ENCODE results near the gene AFF3.

AFF3 gene

DNA sequence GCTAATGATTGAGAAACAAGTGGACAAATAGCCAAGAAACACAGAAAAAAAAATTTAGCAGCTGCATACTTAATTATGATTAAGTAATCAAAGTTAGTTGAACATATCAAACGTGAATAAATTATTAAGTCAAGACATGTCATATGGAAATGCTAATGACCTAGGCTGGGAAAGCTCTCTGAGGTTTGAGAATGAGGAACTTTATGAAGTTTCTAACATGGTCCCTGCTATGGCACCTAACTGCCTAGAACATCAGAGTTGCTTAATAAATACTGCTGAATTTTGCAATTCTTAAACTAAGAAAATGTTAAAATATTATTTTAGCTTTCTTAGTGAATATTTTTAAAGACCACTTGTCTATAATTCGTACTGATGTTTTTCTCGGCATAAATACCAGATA is 99.8 kb downstream of the AFF3 start:
- DNase-seq (ENCODE audit: low spot score) = no peak

DNA sequence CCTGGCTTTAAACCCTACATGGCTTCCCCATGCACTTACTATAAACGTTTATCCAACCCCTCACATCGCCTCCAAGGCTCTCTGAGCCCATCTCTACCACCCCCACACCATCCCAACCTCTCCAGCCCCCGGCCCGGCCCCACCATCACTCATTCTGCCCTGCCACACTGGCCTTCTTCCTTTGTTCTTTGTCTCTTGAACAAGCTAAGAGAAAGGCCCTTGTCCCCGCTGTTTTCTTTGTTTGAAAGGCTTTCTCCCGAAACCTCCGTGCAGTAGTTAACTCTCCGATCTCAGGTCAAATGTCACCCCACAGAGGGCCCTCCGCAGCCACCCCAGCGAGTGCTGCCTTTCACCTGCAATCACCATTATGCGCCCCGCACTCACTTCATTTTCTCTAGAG is 100.4 kb downstream of the AFF3 start:
- no peak for DNase-seq (ENCODE audit: low spot score)

DNA sequence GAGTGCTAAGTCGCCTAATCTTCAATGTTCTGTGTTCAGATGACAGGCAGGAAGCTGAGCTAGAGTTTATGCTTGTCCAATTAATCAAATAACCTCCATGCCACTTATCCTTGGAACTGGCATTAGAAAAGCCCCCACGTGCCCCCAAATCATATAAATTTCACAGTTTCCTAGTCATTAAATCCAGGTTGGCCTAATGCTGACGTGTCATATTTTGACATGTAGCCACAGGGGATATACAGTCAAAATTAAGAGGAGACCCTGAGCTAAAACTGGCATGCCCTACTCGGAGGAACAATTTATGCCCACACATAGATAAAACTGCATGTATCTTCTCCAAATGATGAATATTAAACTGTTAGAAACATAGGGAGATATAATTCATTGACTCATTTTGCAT is 101.0 kb downstream of the AFF3 start:
- DNase-seq (ENCODE audit: low spot score) = no peak

DNA sequence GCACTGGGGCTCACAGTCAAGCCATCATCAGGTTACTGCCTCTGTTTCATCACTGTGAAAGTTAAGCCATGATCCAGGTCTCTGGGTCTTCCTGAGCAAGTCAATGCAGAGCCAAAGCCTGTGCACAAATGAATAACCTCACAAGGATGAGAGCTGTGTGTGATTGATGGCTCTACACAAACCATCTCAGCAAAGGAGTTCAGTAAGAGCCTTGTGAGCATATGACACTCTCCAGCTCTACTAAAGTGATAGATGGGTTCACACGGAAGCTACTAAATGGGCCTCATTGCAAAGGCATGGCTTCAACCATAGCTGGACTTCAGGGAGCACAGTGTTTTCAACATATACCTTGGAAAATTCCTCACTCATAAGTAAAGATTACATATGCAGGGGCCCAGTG is 101.5 kb downstream of the AFF3 start:
- no peak for DNase-seq (ENCODE audit: low spot score)

DNA sequence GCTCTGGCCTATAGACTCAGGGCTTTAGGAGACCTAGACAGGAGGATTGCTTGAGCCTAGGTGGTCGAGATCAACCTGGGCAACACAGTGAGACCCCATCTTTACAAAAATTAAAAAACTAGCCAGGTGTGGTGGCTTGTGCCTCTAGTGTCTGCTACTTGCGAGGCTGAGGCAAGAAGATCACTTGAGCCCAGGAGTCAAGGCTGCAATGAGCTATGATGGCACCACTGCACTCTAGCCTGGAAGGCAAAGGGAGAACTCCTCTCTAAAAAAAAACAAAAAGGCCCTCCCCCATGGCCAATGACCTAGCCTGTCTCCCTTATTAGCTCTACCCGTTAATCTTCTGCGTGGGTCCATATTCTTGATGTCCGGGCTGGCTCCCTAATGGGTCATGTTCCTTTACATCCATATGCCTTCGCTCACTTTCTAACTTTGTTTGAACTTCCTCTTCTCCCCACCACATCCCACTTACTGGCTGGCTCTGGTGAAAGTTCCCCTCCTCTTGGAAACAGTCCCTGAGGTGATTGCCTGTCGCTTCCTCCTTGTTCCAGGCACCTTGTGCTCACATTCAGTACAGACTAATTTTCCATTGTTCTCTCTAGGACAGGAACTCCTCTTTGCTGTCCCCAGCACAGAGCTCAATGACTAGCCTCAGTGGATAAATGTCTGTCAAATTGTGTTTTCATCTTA is 103.0 kb downstream of the AFF3 start:
- no peak for DNase-seq (ENCODE audit: low spot score)

DNA sequence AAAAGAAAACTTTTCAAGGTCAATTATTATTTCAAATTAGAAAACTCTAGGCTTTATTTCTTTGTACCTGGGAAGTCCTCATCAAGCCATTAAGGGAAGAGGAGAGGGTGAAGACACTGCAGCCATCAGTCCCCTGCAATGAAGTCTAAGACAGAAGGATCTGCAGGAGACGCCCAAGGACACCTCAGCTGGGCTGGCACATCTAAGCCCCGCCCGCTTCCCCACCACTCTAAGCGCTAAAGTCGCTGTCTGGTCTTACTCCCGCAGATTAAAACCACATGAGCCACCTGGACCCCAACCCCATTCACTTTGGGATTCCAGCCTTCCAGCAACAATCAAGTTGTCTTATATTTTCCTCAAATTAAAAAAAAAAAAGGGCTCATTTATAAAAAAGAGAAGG is 104.4 kb downstream of the AFF3 start:
- no peak for DNase-seq (ENCODE audit: low spot score)

DNA sequence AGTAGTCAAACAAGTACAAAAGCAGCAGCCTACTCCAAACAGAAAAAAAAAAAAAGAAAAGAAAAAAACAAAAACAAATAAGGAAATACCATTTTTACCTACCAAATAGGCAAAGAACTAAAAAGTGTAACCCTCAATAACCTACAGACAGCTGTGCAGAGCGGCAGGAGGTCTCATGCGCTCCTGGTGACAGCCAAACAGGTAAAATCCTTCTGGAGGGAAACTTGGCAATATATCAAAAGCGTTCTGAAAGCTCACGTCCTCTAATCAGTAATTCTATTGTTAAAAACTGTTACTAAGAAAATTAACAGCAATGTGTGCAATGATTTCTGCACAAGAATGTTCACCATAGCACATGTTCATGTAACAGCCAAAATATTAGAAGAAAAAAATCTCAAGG is 105.6 kb downstream of the AFF3 start:
- DNase-seq (ENCODE audit: low spot score) = no peak

DNA sequence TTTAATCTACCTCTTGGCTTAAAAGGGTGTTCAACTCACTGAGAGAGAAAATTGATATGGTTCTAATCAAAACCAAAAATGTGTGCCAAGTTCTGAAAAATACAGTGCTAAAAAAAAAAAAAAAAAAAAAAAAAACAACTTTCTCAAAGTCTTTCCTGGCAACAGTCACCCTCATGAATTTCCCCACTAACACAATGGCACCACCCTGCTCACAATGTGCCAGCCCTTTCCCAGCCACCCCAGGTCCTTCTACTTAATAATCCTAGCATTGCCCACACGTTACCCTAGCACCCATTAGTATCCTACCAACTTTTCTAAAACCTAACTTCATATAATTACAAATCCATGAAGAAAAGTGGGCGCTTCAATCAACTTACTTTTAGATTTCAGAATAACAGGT is 106.4 kb downstream of the AFF3 start:
- no peak for DNase-seq (ENCODE audit: low spot score)

DNA sequence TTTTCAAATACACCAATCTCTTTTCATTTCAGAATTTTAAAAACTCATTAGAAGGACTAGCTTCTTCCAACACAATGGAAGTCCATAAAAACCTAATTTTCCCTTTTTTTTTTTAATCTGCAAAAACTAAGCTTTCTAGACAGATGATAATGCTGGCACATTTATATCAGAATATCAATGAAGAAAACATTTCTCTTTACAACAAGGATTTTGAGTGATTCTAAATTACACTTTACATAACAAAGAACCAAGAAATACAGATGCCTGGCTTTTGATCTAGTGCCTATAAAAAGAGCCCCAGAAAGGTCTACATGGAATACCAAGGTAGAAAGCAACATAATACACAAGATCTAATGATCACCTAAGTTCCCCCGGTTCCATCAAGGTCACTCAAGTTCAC is 108.0 kb downstream of the AFF3 start:
- no peak for DNase-seq (ENCODE audit: low spot score)

DNA sequence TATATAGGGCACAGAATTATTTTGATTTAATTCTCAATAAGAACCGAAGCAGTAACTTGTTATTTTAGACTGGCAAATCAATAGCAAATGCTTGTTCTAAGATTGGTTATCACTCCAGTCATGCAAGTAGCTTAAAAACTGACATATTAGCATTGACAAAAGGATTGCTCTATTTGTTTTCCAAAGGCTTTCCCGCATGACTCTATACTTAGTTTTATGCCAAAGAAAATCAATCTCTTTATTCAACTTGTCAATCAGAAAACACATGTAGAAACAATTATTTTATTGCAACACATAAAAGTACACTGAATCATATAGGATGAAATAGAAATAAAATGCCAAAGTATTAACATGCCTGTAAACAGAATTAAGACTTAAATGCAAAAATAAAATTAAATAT is 108.4 kb downstream of the AFF3 start:
- DNase-seq (ENCODE audit: low spot score) = no peak

DNA sequence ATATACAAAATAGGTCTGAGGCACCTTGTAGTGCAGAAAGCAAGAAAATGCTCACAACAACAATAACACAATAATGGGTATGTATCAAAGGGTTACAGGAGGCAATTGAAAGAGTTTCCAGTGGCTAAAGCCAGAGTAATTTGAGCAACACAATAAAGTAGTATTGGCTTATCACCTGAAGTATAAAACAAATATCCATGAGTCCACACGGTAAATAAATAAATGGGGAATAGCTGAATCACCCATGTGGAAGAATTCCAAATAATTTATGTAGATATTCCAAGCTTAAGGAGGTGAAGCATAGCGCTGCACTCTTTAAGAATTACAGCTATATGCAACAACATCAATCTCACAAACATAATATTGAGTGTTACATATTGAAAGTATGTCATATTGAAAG is 110.8 kb downstream of the AFF3 start:
- no peak for DNase-seq (ENCODE audit: low spot score)

DNA sequence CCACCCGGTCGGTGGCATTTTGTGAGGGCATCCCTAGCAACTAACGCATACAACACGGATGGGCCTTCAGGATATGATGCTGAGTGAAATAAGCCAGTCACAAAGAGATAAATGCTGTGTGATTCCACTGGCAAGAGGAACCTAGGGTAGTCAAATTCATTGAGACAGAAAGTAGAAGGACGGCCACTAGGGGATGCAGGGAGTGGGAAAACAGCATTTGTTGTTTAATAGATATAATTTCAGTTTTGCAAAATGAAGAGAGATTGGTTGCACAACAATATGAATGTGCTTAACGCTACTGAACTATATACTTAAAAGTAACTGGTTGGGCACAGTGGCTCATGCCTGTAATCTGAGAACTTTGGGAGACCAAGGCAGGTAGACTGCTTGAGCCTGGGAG is 112.9 kb downstream of the AFF3 start:
- DNase-seq (ENCODE audit: low spot score) = no peak

DNA sequence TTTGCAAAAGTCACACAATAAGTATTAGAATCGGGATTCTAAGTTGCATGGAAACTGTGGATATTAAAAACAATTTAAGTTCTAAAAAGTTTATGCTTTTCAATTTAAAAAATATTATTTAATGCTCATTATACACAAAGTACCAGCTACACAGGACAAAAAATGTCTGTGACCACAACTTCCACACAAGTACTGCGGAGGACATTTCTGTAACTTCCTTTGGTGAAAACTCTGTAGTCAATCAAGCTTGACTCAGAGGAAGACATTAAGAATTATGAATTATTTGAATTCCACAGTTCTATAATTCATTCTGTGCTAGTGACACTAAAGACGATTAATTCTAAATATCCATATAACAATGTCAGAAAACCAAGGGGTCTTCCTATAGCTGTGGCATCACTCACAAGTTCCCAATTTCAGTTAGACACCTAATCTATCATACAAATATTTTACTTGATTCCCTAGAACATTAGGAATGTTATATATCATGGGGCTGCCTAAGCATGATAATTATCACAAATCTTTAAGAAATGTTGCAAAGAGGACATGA is 120.5 kb downstream of the AFF3 start:
- no peak for DNase-seq (ENCODE audit: low spot score)

DNA sequence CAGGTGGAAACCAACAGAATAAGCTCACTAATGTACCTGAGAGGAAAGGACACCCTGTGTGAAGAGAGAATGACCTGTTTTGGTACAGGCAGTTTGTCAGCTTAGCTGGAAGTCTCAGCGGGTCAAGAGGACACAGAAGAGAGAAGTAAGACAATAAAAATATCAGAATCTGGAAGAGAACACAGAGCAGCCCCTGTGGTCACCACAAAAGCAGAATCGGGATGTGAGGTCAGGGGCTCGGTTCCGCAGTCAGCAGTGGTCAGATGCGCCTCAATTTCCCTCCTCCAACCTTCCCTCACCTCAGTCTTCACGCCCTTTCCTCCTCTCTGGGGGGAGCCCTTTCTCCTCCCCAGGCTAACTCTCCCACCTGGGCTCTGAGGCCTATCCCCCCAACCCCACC is 122.9 kb downstream of the AFF3 start:
- no peak for DNase-seq (ENCODE audit: low spot score)

DNA sequence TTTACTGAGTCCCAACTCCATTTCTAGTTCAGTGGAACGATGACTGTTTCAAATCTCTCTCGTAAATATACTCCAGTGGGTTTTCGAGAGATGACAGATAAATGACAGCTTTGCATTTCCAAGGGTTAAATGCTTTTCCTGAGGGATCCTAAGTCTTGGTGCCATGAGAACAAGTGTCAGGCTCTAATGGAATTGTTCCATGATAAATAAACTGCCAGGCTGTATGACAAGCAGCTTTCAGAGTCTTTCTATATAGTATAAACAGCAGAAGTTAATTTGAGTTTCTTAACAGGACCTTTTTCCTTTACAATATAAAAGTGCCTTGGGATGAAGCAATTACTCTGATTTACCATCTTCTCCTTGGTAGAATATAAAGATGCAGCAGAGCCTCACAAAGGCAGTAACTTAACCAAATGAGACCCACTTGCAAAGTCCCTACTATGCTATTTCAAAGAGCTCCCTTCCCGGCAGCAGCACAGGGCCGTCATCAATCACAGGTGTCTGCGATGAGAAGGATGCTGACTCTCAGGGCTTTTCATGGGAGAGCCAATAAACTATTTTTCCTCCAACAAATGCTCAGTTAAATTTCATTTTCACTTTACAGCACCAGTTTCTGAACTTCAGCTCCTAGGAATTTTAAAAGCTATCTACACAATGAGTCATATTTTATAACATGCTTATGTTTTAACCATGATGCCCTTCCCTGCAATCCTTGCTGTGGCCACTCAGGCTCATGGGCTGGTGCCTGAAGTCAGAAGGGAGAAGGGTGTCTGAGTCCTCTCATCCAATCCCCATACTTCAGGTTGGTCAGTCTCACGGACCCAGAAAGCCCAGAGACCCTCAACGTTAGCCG is 123.8 kb downstream of the AFF3 start:
- DNase-seq (ENCODE audit: low spot score) = no peak

DNA sequence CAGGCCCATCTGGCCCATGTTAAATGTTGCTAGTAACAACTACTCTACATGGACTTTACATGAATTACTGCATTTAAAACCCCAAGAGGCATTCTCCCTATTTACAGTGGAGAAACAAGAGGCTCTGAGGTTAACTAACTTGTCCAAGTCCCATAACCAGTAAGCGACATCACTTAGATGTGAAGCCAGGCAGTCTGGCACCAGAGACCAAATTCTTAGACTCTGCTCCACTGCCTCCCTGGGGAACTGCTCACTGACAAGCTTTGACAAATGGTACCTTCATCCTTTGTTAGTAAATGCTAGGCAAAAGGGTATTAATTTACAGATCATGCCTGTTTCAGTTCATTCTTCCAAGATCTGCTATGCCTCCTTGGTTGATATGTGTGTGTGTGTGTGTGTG is 124.8 kb downstream of the AFF3 start:
- no peak for DNase-seq (ENCODE audit: low spot score)

DNA sequence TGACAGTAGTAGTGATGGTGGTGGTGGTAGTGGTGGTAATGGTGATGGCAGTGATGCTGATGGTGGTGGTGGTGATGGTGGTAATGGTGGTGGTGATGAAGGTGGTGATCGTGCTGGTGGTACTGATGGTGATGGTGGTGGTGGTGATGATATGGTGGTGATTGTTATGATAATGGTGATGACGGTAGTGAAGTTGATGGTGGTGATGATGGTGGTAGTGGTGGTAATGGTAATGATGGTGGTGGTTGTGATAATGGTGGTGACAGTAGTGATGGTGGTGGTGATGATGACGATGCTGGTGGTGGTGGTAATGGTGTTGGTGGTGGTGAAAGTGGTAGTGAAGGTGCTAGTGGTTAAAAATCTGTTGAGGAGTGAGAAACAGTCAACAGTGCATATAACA is 125.6 kb downstream of the AFF3 start:
- DNase-seq (ENCODE audit: low spot score) = no peak

DNA sequence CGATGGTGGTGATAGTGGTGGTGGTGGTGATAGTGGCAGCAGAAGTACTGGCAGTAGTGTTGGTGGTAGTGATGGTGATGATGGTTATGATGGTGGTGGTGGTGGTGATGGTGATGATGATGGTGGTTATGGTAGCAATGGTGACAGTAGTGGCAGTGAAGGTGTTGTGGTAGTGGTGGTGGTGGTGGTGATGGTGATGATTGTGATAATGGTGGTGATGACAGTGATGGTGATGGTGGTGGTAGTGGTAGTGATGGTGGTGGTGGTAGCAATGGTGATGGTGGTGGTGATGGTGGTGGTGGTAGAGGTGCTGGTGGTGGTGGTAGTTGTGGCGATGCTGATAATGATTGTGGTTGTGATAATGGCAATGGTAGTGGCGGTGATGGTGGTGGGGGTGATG is 126.5 kb downstream of the AFF3 start:
- no peak for DNase-seq (ENCODE audit: low spot score)

DNA sequence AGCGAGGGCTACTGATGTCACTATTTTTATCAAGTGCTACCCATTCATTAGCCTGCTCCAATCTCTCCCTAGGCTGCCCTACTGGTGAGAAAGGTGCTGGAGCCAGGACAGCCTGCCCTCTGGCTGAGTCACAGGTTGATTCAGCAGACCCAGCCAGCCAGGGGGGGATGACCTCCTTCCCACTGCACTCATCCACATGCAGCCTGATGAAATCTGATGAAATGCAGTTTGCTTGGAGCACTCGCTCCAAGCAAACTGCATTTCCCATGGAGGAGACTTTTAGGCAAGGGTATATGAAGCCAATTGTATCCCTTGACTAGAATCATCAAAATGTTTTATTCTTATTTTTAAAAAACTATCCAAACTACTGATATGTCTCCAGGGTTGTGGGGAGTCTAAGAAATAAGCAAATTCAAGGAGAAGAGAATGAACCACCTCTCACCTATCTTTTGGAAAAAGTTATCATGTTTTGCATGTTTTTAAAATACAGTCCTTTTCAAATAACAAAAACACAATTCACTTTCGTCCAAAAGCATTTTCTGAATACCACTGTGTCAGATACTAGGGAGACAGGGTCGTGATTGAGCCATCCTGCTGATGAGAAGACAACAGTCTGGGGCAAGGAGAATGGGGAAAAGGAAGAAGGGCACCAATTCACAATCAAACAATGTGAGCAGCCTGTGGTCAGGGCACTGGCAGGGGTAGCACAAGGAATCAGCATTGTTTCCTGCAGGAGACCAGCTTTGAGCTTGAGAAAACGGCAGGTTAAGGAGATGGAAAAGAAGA is 128.3 kb downstream of the AFF3 start:
- DNase-seq (ENCODE audit: low spot score) = no peak

DNA sequence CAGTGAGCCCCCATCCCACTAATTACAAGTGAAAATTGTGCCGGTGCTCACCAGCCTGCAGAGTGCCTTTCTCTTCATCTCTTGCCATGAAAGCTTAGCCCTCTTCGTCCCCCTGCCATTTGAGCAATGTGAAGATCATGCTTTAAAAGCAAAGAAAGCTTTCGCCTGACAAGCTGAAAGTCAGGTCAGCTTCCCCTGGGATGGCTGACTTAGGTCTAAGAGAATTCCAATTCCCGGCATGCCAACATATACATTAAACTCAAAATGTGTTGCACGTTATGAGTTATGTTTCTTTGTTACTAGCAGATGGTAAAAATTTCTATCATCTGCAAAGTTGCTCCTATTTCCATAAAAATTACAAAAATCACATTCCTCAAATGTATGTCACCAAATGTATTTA is 129.8 kb downstream of the AFF3 start:
- DNase-seq (ENCODE audit: low spot score) = no peak

DNA sequence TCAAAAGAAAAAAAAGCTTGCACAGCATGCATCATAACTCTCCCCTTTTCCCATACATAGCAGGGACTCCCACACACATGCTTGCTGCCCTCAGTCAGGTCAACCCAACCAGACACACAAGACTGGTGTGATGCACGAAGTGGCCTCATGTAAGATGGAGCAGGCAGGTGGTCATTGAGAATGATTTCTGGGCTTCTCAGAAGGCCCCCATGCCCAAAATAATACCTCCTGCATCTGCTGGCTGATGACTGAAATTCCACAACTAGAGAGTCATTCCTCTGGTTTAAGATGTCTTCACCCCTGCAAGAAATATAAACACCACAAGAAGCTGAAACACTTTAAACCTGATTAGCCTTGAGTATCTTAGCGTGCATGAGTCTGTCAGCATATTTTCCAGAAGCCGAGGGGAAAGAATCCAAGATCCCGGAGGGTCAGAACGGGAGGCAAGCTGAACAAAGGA is 131.1 kb downstream of the AFF3 start:
- no peak for DNase-seq (ENCODE audit: low spot score)

DNA sequence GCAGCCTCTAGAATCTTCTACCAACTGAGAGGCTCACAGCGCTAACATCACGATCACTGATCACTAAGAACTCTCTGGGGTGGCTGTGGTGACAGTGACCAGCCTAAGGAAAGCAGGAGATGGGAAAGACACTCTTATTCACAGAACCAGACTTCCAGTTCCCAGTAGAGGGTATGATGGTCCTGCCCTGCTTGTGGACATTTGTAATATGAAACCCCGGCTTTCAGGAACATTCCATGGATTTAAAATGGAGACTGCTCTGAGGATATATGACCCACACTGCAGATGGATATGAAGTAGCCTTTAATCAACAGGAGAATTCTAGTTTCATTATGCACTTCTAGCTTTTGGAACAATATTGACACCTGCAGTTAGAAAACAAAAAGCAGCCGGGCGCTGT is 131.8 kb downstream of the AFF3 start:
- no peak for DNase-seq (ENCODE audit: low spot score)

DNA sequence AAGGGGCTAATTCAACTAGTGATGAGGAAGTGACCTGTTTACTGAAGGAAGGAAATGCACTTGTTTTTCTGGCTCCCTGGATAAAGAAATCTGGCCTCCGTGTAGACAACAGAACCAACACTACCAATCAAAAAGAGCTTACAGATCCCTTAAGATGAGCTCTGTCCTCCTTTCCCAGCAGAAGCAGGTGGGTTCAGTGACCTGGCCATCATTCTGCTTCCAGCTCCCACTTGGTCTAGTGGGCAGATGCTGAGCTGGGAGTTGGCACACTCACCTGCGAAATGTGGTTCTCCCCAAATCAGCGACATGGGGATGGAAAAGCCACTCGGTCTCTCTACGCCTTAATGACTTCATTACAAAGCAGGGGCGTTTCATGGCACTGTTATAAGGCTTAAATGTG is 132.6 kb downstream of the AFF3 start:
- no peak for DNase-seq (ENCODE audit: low spot score)
